ENCODE data around the gene NDUFAF8.

Gene NDUFAF8

GRCh38 chr17:81210868-81211267 is 28.2 kb upstream of the NDUFAF8 start:
- TF ChIP-seq, protein P1, sequence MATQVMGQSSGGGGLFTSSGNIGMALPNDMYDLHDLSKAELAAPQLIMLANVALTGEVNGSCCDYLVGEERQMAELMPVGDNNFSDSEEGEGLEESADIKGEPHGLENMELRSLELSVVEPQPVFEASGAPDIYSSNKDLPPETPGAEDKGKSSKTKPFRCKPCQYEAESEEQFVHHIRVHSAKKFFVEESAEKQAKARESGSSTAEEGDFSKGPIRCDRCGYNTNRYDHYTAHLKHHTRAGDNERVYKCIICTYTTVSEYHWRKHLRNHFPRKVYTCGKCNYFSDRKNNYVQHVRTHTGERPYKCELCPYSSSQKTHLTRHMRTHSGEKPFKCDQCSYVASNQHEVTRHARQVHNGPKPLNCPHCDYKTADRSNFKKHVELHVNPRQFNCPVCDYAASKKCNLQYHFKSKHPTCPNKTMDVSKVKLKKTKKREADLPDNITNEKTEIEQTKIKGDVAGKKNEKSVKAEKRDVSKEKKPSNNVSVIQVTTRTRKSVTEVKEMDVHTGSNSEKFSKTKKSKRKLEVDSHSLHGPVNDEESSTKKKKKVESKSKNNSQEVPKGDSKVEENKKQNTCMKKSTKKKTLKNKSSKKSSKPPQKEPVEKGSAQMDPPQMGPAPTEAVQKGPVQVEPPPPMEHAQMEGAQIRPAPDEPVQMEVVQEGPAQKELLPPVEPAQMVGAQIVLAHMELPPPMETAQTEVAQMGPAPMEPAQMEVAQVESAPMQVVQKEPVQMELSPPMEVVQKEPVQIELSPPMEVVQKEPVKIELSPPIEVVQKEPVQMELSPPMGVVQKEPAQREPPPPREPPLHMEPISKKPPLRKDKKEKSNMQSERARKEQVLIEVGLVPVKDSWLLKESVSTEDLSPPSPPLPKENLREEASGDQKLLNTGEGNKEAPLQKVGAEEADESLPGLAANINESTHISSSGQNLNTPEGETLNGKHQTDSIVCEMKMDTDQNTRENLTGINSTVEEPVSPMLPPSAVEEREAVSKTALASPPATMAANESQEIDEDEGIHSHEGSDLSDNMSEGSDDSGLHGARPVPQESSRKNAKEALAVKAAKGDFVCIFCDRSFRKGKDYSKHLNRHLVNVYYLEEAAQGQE (IDR thresholded peaks at IDR 0.05; ENCODE audit: insufficient read depth in 1 of 2, low read depth in 2 of 2, low read length in 2 of 2), result no peak
- TF ChIP-seq TAF1 (IDR thresholded peaks at IDR 0.05; ENCODE audit: borderline replicate concordance, insufficient read depth, low read length) (no peak), POLR2AphosphoS5 (IDR thresholded peaks at IDR 0.05; ENCODE audit: low read depth, low read length) (no peak), SIN3A (IDR thresholded peaks at IDR 0.05; ENCODE audit: borderline replicate concordance, insufficient read depth, low read length) (no peak), FOXP2 (optimal IDR thresholded peaks at IDR 0.05; ENCODE audit: borderline replicate concordance, extremely low read depth, extremely low read length, insufficient read depth) (no peak)

- no peak for TF ChIP-seq FOXP2 (optimal IDR thresholded peaks at IDR 0.05; ENCODE audit: borderline replicate concordance, extremely low read depth, extremely low read length, insufficient read depth)
Observed at GRCh38 chr17:81212365-81212764, 26.8 kb upstream of the NDUFAF8 start.

DNA sequence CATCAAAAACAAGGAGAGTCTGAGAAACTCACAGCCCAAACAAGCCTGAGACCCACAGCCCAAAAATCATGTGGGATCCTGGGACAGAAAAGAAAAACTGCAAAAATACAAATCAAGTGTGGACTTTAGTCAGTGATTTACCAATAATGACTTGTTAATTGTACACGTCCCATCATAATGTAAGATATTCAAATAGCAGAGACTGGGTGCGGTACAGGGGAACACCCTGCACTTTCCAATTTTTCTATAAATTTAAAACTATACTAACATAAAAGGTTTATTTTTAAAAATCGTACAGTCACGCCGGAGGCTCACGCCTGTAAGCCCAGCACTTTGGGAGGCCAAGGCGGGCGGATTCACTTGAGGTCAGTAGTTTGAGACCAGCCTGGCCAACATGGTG is 25.1 kb upstream of the NDUFAF8 start:
- TF ChIP-seq FOXP2 (optimal IDR thresholded peaks at IDR 0.05; ENCODE audit: borderline replicate concordance, extremely low read depth, extremely low read length, insufficient read depth) (no peak), POLR2AphosphoS5 (IDR thresholded peaks at IDR 0.05; ENCODE audit: low read depth, low read length) (no peak), SIN3A (IDR thresholded peaks at IDR 0.05; ENCODE audit: borderline replicate concordance, insufficient read depth, low read length) (no peak), TAF1 (IDR thresholded peaks at IDR 0.05; ENCODE audit: borderline replicate concordance, insufficient read depth, low read length) (no peak)
- TF ChIP-seq, protein P1 (IDR thresholded peaks at IDR 0.05; ENCODE audit: insufficient read depth in 1 of 2, low read depth in 2 of 2, low read length in 2 of 2), result no peak

DNA sequence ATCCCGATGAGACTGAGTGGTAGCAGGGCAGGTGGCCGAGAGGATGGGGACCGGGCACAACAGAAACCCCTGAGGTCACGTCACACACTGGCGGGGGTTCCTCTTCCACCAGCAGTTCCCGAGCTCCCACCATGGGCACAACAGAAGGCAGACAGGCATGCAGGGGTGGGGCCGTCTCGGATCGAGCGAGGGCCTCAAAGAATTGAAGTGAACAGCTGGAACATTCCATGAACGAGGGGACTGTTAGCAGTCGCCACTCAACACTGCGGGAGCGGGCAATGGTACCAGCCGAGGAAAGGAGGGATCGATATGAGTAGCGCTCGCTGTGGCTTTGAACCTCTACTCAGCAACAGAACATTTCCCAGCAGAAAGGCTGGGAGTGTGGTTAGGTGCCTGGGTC is 21.6 kb upstream of the NDUFAF8 start:
- no peak for TF ChIP-seq SIN3A (IDR thresholded peaks at IDR 0.05; ENCODE audit: borderline replicate concordance, insufficient read depth, low read length)
- no peak for TF ChIP-seq FOXP2 (optimal IDR thresholded peaks at IDR 0.05; ENCODE audit: borderline replicate concordance, extremely low read depth, extremely low read length, insufficient read depth)
- no peak for TF ChIP-seq POLR2AphosphoS5 (IDR thresholded peaks at IDR 0.05; ENCODE audit: low read depth, low read length)
- TF ChIP-seq, protein P1 (IDR thresholded peaks at IDR 0.05; ENCODE audit: insufficient read depth in 1 of 2, low read depth in 2 of 2, low read length in 2 of 2), result no peak
- TF ChIP-seq TAF1 (IDR thresholded peaks at IDR 0.05; ENCODE audit: borderline replicate concordance, insufficient read depth, low read length), result no peak

DNA sequence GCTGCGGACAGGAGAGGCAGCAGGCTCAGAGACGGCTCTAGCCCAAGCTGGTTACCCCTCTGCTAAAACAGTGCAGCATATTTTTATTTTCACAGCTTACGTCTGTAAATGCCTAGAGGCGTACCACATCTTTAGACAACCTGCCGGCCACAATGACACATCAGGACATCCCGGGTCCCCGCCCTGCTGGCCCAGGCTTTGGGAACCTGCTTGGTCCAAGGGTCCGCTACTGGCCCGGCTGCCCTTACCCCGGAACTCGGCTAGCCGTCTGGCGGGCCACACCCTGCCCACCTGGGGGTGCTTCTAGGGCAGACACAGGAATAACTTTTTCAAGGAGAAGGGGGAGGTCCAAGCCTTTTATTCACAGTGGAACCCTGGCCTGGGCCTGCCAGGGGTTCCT is 20.7 kb upstream of the NDUFAF8 start:
- TF ChIP-seq POLR2AphosphoS5 (IDR thresholded peaks at IDR 0.05; ENCODE audit: low read depth, low read length) (no peak), FOXP2 (optimal IDR thresholded peaks at IDR 0.05; ENCODE audit: borderline replicate concordance, extremely low read depth, extremely low read length, insufficient read depth) (no peak), SIN3A (IDR thresholded peaks at IDR 0.05; ENCODE audit: borderline replicate concordance, insufficient read depth, low read length) (no peak), TAF1 (IDR thresholded peaks at IDR 0.05; ENCODE audit: borderline replicate concordance, insufficient read depth, low read length) (no peak)
- TF ChIP-seq, protein P1 (IDR thresholded peaks at IDR 0.05; ENCODE audit: insufficient read depth in 1 of 2, low read depth in 2 of 2, low read length in 2 of 2), result no peak
